ENCODE measurements around the gene BIVM. TPM values are rescaled to one million over a fixed set of nuclear protein-coding genes. Genes with fewer than 3 reads are reported as not detected.

Gene BIVM
- total RNA-seq, 2 experiments from 2014 or later: 3.4 to 4.3 TPM

DNA sequence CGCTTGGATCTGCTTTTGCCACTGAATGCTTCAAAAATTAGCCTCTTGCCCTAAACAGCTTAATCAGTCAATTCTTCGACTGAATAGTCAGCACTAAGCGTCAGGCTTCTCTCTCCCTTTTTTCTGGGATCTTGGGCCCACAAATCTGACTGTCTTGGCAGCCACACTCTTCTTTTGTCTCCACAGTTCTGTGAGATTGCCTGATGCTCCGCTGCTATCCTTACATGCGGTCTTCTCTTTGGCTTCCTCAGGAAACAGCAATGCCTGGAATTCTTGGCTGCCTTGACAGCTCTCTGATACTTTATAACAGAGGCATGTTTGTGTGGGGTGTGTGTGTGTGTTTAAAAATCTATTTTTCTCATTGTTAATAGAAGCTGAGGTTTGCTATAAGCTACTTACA is 79.6 kb downstream of the BIVM start:
- H3K27ac ChIP-seq (ENCODE audit: low read depth in 1 of 2, low read length in 2 of 2): no peak overlapping the region
- Mint-ChIP-seq H3K36me3 (ENCODE audit: low read depth) (peaks cover 59% of the 10 kb centered on the region), H3K9me3 (no peaks in the 10 kb centered on the region), H3K27ac (no peak overlapping the region), H3K27me3 (no peaks in the 10 kb centered on the region), H3K4me3 (no peak overlapping the region), H3K4me1 (ENCODE audit: low read depth) (no peaks in the 10 kb centered on the region)
- no peak overlapping the region for H3K4me3 ChIP-seq (ENCODE audit: low read length)
- H3K4me1 ChIP-seq (ENCODE audit: insufficient read depth, low read length): no peaks in the 10 kb centered on the region
- no peak for DNase-seq
- ChIA-PET POLR2A (no interaction called here), CTCF (no interaction called here)
- peaks cover 37% of the 10 kb centered on the region for H3K36me3 ChIP-seq (ENCODE audit: insufficient read depth, low read length)
- intact Hi-C loops (cut with DNase I, micrococcal nuclease): no loop called here
- no peaks in the 10 kb centered on the region for H3K27me3 ChIP-seq (ENCODE audit: control insufficient read depth in 1 of 2, insufficient read depth in 2 of 2, low read length in 2 of 2)
- TF ChIP-seq CTCF (IDR thresholded peaks at IDR 0.05): no peak
- no peaks in the 10 kb centered on the region for H3K9me3 ChIP-seq (ENCODE audit: control insufficient read depth in 1 of 2, insufficient read depth in 1 of 2, low read length in 2 of 2)
- no peak for ATAC-seq (ENCODE audit: poor library complexity)

DNA sequence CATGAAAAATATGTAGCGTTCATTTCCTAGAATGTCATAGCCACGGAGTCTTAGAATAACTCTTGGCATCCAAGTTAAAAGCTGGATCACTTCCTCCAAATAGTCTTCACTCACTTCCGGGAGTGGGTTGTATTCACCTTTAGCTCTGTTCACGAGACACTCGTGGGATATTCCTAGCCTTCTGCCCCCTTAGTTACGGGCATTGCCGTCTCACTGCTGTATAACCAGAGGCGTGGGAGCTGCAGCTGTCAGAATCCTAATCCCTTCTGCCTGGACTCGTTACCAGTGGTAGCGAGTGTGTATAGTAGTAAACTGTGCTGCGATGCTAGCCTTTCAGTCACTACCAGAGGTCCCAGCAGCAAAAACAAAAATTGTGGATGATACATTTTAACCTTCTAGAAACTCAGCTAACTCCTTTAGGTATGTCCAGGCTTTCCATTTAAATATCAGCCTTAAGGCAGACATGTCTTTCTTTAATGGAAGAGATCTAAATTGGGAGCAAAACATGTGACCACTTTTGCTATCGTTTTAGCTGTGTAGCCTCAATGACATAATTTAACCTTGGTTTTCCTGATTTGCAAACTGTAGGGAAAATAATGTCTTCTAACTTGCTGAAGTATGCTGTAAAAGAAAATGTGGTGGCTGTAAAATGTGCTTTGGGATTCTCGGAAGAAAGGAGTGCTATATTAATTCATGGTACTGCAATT is 81.0 kb downstream of the BIVM start:
- no peaks in the 10 kb centered on the region for H3K9me3 Mint-ChIP-seq
- H3K36me3 Mint-ChIP-seq (ENCODE audit: low read depth): peaks cover 50% of the 10 kb centered on the region
- Histone ChIP-seq H3K9me3 (ENCODE audit: control insufficient read depth in 1 of 2, insufficient read depth in 1 of 2, low read length in 2 of 2) (no peaks in the 10 kb centered on the region), H3K36me3 (ENCODE audit: insufficient read depth, low read length) (peaks cover 29% of the 10 kb centered on the region), H3K27ac (ENCODE audit: low read depth in 1 of 2, low read length in 2 of 2) (no peak overlapping the region), H3K4me3 (ENCODE audit: low read length) (no peak overlapping the region), H3K27me3 (ENCODE audit: control insufficient read depth in 1 of 2, insufficient read depth in 2 of 2, low read length in 2 of 2) (no peaks in the 10 kb centered on the region), H3K4me1 (ENCODE audit: insufficient read depth, low read length) (no peaks in the 10 kb centered on the region)
- ChIA-PET CTCF (no interaction called here), POLR2A (no interaction called here)
- no peaks in the 10 kb centered on the region for H3K4me1 Mint-ChIP-seq (ENCODE audit: low read depth)
- TF ChIP-seq CTCF (IDR thresholded peaks at IDR 0.05): no peak
- no peak overlapping the region for H3K4me3 Mint-ChIP-seq
- ATAC-seq (ENCODE audit: poor library complexity) (no peak), DNase-seq (no peak)
- H3K27me3 Mint-ChIP-seq: no peaks in the 10 kb centered on the region
- intact Hi-C loops (cut with DNase I, micrococcal nuclease): no loop called here
- no peak overlapping the region for H3K27ac Mint-ChIP-seq

GRCh38 chr13:102881819-102882686 is 83.1 kb downstream of the BIVM start:
- Histone ChIP-seq H3K4me1 (ENCODE audit: insufficient read depth, low read length) (no peaks in the 10 kb centered on the region), H3K27ac (ENCODE audit: low read depth in 1 of 2, low read length in 2 of 2) (no peak overlapping the region), H3K36me3 (ENCODE audit: insufficient read depth, low read length) (peaks cover 9% of the 10 kb centered on the region), H3K4me3 (ENCODE audit: low read length) (no peak overlapping the region), H3K9me3 (ENCODE audit: control insufficient read depth in 1 of 2, insufficient read depth in 1 of 2, low read length in 2 of 2) (no peaks in the 10 kb centered on the region), H3K27me3 (ENCODE audit: control insufficient read depth in 1 of 2, insufficient read depth in 2 of 2, low read length in 2 of 2) (no peaks in the 10 kb centered on the region)
- peaks cover 29% of the 10 kb centered on the region for H3K36me3 Mint-ChIP-seq (ENCODE audit: low read depth)
- H3K9me3 Mint-ChIP-seq: no peaks in the 10 kb centered on the region
- DNase-seq (no peak), ATAC-seq (ENCODE audit: poor library complexity) (no peak)
- no peaks in the 10 kb centered on the region for H3K27me3 Mint-ChIP-seq
- intact Hi-C loops (cut with DNase I, micrococcal nuclease): no loop called here
- CTCF ChIA-PET: interaction anchor here (1.2 kb wide), 1 partner anchor 11 kb away, joined by 3 read pairs; no protein-coding TSS in a partner anchor
- no peak overlapping the region for H3K4me3 Mint-ChIP-seq
- no peak for TF ChIP-seq CTCF (IDR thresholded peaks at IDR 0.05)
- H3K27ac Mint-ChIP-seq: no peak overlapping the region
- H3K4me1 Mint-ChIP-seq (ENCODE audit: low read depth): no peaks in the 10 kb centered on the region
- POLR2A ChIA-PET: no interaction called here

Other genes starting within 250 kb of the BIVM start
- gene TPP2, start 202.1 kb upstream of the BIVM start, total RNA-seq: 100 to 1,000 TPM; 146 to 147 TPM
- not detected for gene METTL21C, start 104.1 kb upstream of the BIVM start, total RNA-seq
- 1 to 10 TPM; 4.6 to 6.3 TPM for gene TEX30, start 25.3 kb upstream of the BIVM start, total RNA-seq
- gene POGLUT2, start 143 bp upstream of the BIVM start, total RNA-seq: not detected
- 100 to 1,000 TPM; 129 to 136 TPM for gene ERCC5, start 46.9 kb downstream of the BIVM start, total RNA-seq